H9 (cell line): Measurements from ENCODE around the gene ARHGAP26. TPM values are rescaled to one million over a fixed set of nuclear protein-coding genes. Genes with fewer than 3 reads are reported as not detected.
"Not testable (repeated sequence)": the region's sequence is repeated elsewhere in the genome, so short reads cannot be mapped to it uniquely, and the experiment has no call there.

Source experiments
- DNase-seq: peaks from one replicate; pipeline ENCODE4 v3.0.0-alpha.2; 2017
- H2AFZ ChIP-seq: one replicate; pipeline ENCODE4 v1.6.1; 2013; ENCODE audit warnings: mild to moderate bottlenecking, low read length, control low read depth, moderate library complexity
- H2AK5ac ChIP-seq: 2 replicates; pipeline ENCODE4 v1.6.1; 2013; ENCODE audit warnings: low read length, control low read depth, mixed read lengths; ENCODE audit not compliant: insufficient read length
- H2BK120ac ChIP-seq: one replicate; pipeline ENCODE4 v1.6.1; 2013; ENCODE audit warnings: low read depth, mild to moderate bottlenecking, low read length, control low read depth, inconsistent platforms; ENCODE audit not compliant: poor library complexity, severe bottlenecking
- H2BK12ac ChIP-seq: 2 replicates; pipeline ENCODE4 v1.6.1; 2013; ENCODE audit warnings: low read length, control low read depth, mixed read lengths, low read depth; ENCODE audit not compliant: insufficient read length
- H2BK15ac ChIP-seq: 2 replicates; pipeline ENCODE4 v1.6.1; 2013; ENCODE audit warnings: low read depth, low read length, control low read depth
- H2BK20ac ChIP-seq: one replicate; pipeline ENCODE4 v1.6.1; 2013; ENCODE audit warnings: low read depth, mild to moderate bottlenecking, low read length, control low read depth, inconsistent platforms; ENCODE audit not compliant: poor library complexity, severe bottlenecking
- H2BK5ac ChIP-seq: 2 replicates; pipeline ENCODE4 v1.6.1; 2013; ENCODE audit warnings: low read length, control low read depth, mixed read lengths; ENCODE audit not compliant: insufficient read length
- H3K14ac ChIP-seq: 2 replicates; pipeline ENCODE4 v1.6.1; 2013; ENCODE audit warnings: low read length, control low read depth; ENCODE audit not compliant: insufficient read depth
- H3K18ac ChIP-seq: 2 replicates; pipeline ENCODE4 v1.6.1; 2013; ENCODE audit warnings: low read depth, mild to moderate bottlenecking, mixed read lengths, low read length, control low read depth; ENCODE audit not compliant: insufficient read length
- H3K23ac ChIP-seq: 2 replicates; pipeline ENCODE4 v1.6.1; 2013; ENCODE audit warnings: low read length, control low read depth, mixed read lengths, low read depth; ENCODE audit not compliant: insufficient read length
- H3K23me2 ChIP-seq: 2 replicates; pipeline ENCODE4 v1.6.1; 2013; ENCODE audit warnings: low read depth, mild to moderate bottlenecking, mixed read lengths, low read length, control low read depth; ENCODE audit not compliant: insufficient read length, poor library complexity, severe bottlenecking
- H3K27ac ChIP-seq: 2 replicates; pipeline ENCODE4 v1.5.1; 2013; ENCODE audit warnings: low read length, control low read depth, mixed read lengths, low read depth; ENCODE audit not compliant: insufficient read length
- H3K27me3 ChIP-seq: 2 replicates; pipeline ENCODE4 v1.6.1; 2013; ENCODE audit warnings: low read length, control low read depth, inconsistent platforms; ENCODE audit not compliant: insufficient read depth
- H3K4ac ChIP-seq: 2 replicates; pipeline ENCODE4 v1.6.1; 2013; ENCODE audit warnings: low read depth, mild to moderate bottlenecking, control low read depth, inconsistent platforms, low read length, moderate library complexity
- H3K4me1 ChIP-seq: 2 replicates; pipeline ENCODE4 v1.6.1; 2013; ENCODE audit warnings: low read length, control low read depth, inconsistent platforms; ENCODE audit not compliant: insufficient read depth
- H3K4me2 ChIP-seq: 2 replicates; pipeline ENCODE4 v1.6.1; 2013; ENCODE audit warnings: low read length, control low read depth, mixed read lengths; ENCODE audit not compliant: insufficient read length, insufficient read depth
- H3K56ac ChIP-seq: 2 replicates; pipeline ENCODE4 v1.6.1; 2013; ENCODE audit warnings: low read depth, mild to moderate bottlenecking, mixed read lengths, low read length, control low read depth; ENCODE audit not compliant: insufficient read length
- H3K79me1 ChIP-seq: 2 replicates; pipeline ENCODE4 v1.6.1; 2013; ENCODE audit warnings: low read depth, mild to moderate bottlenecking, moderate library complexity, low read length, control low read depth, inconsistent platforms; ENCODE audit not compliant: insufficient read depth, poor library complexity, severe bottlenecking
- H3K79me2 ChIP-seq: 2 replicates; pipeline ENCODE4 v1.6.1; 2013; ENCODE audit warnings: low read length, control low read depth, inconsistent platforms; ENCODE audit not compliant: insufficient read depth
- H3K9ac ChIP-seq: 2 replicates; pipeline ENCODE4 v1.6.1; 2013; ENCODE audit warnings: low read length, control low read depth, mixed read lengths; ENCODE audit not compliant: insufficient read length; ENCODE audit errors: extremely low read depth
- H3K9me3 ChIP-seq: one replicate; pipeline ENCODE4 v1.6.1; 2013; ENCODE audit warnings: low read depth, low read length, inconsistent platforms; ENCODE audit not compliant: control insufficient read depth
- H3T11ph ChIP-seq: one replicate; pipeline ENCODE4 v1.6.1; 2013; ENCODE audit warnings: mild to moderate bottlenecking, low read length, control low read depth, inconsistent platforms
- H4K20me1 ChIP-seq: one replicate; pipeline ENCODE4 v1.6.1; 2013; ENCODE audit not compliant: control insufficient read depth, insufficient read length, insufficient read depth
- H4K5ac ChIP-seq: 2 replicates; pipeline ENCODE4 v1.6.1; 2013; ENCODE audit warnings: low read depth, mild to moderate bottlenecking, mixed read lengths, low read length, control low read depth; ENCODE audit not compliant: insufficient read length
- H4K8ac ChIP-seq: replicated peaks from 2 replicates; pipeline ENCODE4 v1.6.1; 2013; ENCODE audit warnings: low read length, control low read depth, mixed read lengths, low read depth; ENCODE audit not compliant: insufficient read length
- H4K91ac ChIP-seq: 2 replicates; pipeline ENCODE4 v1.6.1; 2013; ENCODE audit warnings: low read depth, mild to moderate bottlenecking, moderate library complexity, mixed read lengths, low read length, control low read depth; ENCODE audit not compliant: insufficient read length
- H3K27ac Mint-ChIP-seq, 3 experiments: 2 replicates in 2 of 3; 3 replicates in 1 of 3; pipeline ENCODE4 v1.8.0; 2020 to 2021; ENCODE audit warnings: mixed read lengths in 3 of 3, mild to moderate bottlenecking in 1 of 3, moderate library complexity in 1 of 3
- H3K27me3 Mint-ChIP-seq: 2 replicates; pipeline ENCODE4 v1.8.0; 2021; ENCODE audit warnings: low read depth, mild to moderate bottlenecking, moderate library complexity, mixed read lengths
- H3K36me3 Mint-ChIP-seq, 3 experiments: 2 replicates in 2 of 3; 3 replicates in 1 of 3; pipeline ENCODE4 v1.8.0; 2020 to 2021; ENCODE audit warnings: low read depth in 3 of 3, mixed read lengths in 3 of 3; ENCODE audit not compliant: insufficient read depth in 1 of 3
- H3K4me1 Mint-ChIP-seq, 2 experiments: 2 replicates each; pipeline ENCODE4 v1.8.0; 2020; ENCODE audit warnings: mixed read lengths in 2 of 2
- H3K4me3 Mint-ChIP-seq, 2 experiments: 2 replicates in 1 of 2; 3 replicates in 1 of 2; pipeline ENCODE4 v1.8.0; 2020 to 2021; ENCODE audit warnings: mild to moderate bottlenecking in 2 of 2, mixed read lengths in 2 of 2, moderate library complexity in 1 of 2
- H3K9me3 Mint-ChIP-seq, 2 experiments: 2 replicates in 1 of 2; 3 replicates in 1 of 2; pipeline ENCODE4 v1.8.0; 2020; ENCODE audit warnings: mild to moderate bottlenecking in 2 of 2, mixed read lengths in 2 of 2, moderate library complexity in 1 of 2
- WGBS: extraction: QIAGEN DNeasy Blood & Tissue Kit; methylation state at CpG from one replicate; pipeline ENCODE4 v1.1.7; 2013; ENCODE audit warnings: missing lambda C conversion rate, low lambda C conversion rate, mixed read lengths; ENCODE audit not compliant: insufficient read length; ENCODE audit errors: extremely low coverage; 5-methylcytosine and 5-hydroxymethylcytosine counted together
- total RNA-seq: library from RNA; stranded (reverse); gene quantifications from 2 replicates; pipeline ENCODE4 v1.2.1, GENCODE V29; 2021
- TF ChIP-seq, protein P1 (sequence below): fragments of 200-600 bp; sonication (generic); conservative IDR thresholded peaks from 3 replicates; pipeline ENCODE4 v1.8.0; 2021; ENCODE audit warnings: antibody characterized with exemption, mild to moderate bottlenecking

The ARHGAP26 gene
- total RNA-seq, 1 experiment from 2014 or later, result 13.8 TPM

DNA sequence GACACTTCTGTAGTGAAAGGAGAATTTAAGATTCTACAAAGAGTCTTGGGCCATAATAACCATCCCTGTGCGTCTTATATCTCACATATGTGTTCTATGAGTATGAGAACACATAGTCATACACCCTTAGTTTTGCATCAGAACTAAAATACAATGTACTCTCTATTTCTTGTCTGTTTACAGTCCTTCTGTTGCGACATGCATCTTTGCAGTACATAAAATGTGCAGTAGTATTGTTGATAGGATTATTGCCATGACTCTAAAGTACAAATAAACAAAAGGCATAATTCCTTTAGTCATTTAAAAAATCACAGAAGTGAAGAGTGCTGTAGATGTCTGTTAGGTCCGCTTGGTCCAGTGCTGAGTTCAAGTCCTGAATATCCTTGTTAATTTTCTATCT lies 431.4 kb downstream of the ARHGAP26 start:
- Histone ChIP-seq H2AK5ac (no peak overlapping the region), H3K4ac (no peak overlapping the region), H2BK120ac (no peak overlapping the region), H2BK15ac (no peak overlapping the region), H3T11ph (no peak overlapping the region), H4K5ac (no peak overlapping the region), H4K8ac (no peak overlapping the region), H4K91ac (no peak overlapping the region), H2AFZ (no peak overlapping the region), H3K56ac (no peak overlapping the region), H3K79me2 (no peaks in the 10 kb centered on the region), H3K27ac (no peak overlapping the region), H2BK20ac (no peak overlapping the region), H3K79me1 (no peaks in the 10 kb centered on the region), H3K14ac (no peak overlapping the region), H3K23ac (no peak overlapping the region), H2BK5ac (no peak overlapping the region), H3K9me3 (no peaks in the 10 kb centered on the region), H3K4me2 (no peak overlapping the region), H3K4me1 (no peaks in the 10 kb centered on the region), H2BK12ac (no peak overlapping the region), H3K18ac (no peak overlapping the region), H4K20me1 (no peaks in the 10 kb centered on the region), H3K27me3 (no peaks in the 10 kb centered on the region), H3K23me2 (no peaks in the 10 kb centered on the region), H3K9ac (no peak overlapping the region)
- Mint-ChIP-seq H3K27me3 (no peaks in the 10 kb centered on the region; the same call in 1 of the 2 replicates), H3K36me3 (peaks cover 13 to 18% (median 15%) of the 10 kb centered on the region in 3 experiments; a peak in 6 of 7 replicates), H3K4me3 (no peak overlapping the region), H3K4me1 (peaks cover 10 to 20% of the 10 kb centered on the region in 2 experiments; a peak in 3 of 4 replicates), H3K9me3 (peaks cover 9 to 13% of the 10 kb centered on the region in 2 experiments; a peak in 3 of 5 replicates), H3K27ac (no peak overlapping the region)
- TF ChIP-seq, protein P1, sequence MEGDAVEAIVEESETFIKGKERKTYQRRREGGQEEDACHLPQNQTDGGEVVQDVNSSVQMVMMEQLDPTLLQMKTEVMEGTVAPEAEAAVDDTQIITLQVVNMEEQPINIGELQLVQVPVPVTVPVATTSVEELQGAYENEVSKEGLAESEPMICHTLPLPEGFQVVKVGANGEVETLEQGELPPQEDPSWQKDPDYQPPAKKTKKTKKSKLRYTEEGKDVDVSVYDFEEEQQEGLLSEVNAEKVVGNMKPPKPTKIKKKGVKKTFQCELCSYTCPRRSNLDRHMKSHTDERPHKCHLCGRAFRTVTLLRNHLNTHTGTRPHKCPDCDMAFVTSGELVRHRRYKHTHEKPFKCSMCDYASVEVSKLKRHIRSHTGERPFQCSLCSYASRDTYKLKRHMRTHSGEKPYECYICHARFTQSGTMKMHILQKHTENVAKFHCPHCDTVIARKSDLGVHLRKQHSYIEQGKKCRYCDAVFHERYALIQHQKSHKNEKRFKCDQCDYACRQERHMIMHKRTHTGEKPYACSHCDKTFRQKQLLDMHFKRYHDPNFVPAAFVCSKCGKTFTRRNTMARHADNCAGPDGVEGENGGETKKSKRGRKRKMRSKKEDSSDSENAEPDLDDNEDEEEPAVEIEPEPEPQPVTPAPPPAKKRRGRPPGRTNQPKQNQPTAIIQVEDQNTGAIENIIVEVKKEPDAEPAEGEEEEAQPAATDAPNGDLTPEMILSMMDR, result no peak
- no CpG with 5 or more reads among the region's 3 CpGs for WGBS
- no peak for DNase-seq

GRCh38 chr5:143203301-143203956 lies 433.3 kb downstream of the ARHGAP26 start:
- H3K4me2 ChIP-seq, H2BK120ac ChIP-seq, H3K23me2 ChIP-seq, H3K9ac ChIP-seq, H3K4ac ChIP-seq, H4K91ac ChIP-seq, H4K8ac ChIP-seq, H3K27ac Mint-ChIP-seq, H2AFZ ChIP-seq, H2AK5ac ChIP-seq, H3K18ac ChIP-seq, H3K27me3 Mint-ChIP-seq, H2BK15ac ChIP-seq, H2BK5ac ChIP-seq, H3K9me3 Mint-ChIP-seq, H3K4me3 Mint-ChIP-seq, H3K23ac ChIP-seq, DNase-seq, H3K27ac ChIP-seq, H3K14ac ChIP-seq, H3T11ph ChIP-seq, H4K20me1 ChIP-seq, H2BK20ac ChIP-seq, H3K56ac ChIP-seq, H3K9me3 ChIP-seq, H3K79me1 ChIP-seq, H3K27me3 ChIP-seq, H3K79me2 ChIP-seq, H2BK12ac ChIP-seq, H4K5ac ChIP-seq, H3K4me1 ChIP-seq: not testable (repeated sequence)
- Mint-ChIP-seq H3K36me3 (peaks cover 4 to 10% (median 5%) of the 10 kb centered on the region in 3 experiments; a peak in 4 of 7 replicates), H3K4me1 (peaks cover 20 to 34% of the 10 kb centered on the region in 2 experiments; a peak in 3 of 4 replicates)
- WGBS, result no CpG with 5 or more reads among the region's 4 CpGs
